Lung (tissue), 12 donors: ENCODE results near the gene SPHK2. TPM values are rescaled to one million over a fixed set of nuclear protein-coding genes. Genes with fewer than 3 reads are reported as not detected.

Experiments
- ATAC-seq: fragments of 200-7000 bp; cut with Tn5 transposase; one replicate; pipeline ENCODE4 v1.9.1; 2020; ENCODE audit warnings: moderate number of reproducible peaks; ENCODE audit not compliant: insufficient read depth, low FRiP score
- DNase-seq, 3 donors: peaks; one replicate each; pipeline ENCODE4 v3.0.0-alpha.2; 2013 to 2017
- H3K27ac ChIP-seq, 2 donors: one replicate each; pipeline ENCODE4 v1.5.1; 2013; ENCODE audit warnings: mild to moderate bottlenecking in 2 of 2, moderate library complexity in 2 of 2, control low read depth in 1 of 2, inconsistent platforms in 1 of 2, low read depth in 1 of 2, low read length in 1 of 2
- H3K27me3 ChIP-seq, 3 donors: one replicate each; pipeline ENCODE4 v1.5.1; 2013; ENCODE audit warnings: low read length in 2 of 3; ENCODE audit not compliant: control insufficient read depth in 3 of 3, insufficient read depth in 3 of 3
- H3K36me3 ChIP-seq, 4 donors: one replicate each; pipeline ENCODE4 v1.5.1; 2013; ENCODE audit warnings: low read length in 4 of 4, mild to moderate bottlenecking in 1 of 4, moderate library complexity in 1 of 4; ENCODE audit not compliant: control insufficient read depth in 4 of 4, insufficient read depth in 4 of 4
- H3K4me1 ChIP-seq, 5 donors: one replicate each; pipeline ENCODE4 v1.5.1; 2013; ENCODE audit warnings: low read length in 5 of 5, mild to moderate bottlenecking in 2 of 5, moderate library complexity in 1 of 5; ENCODE audit not compliant: control insufficient read depth in 5 of 5, insufficient read depth in 5 of 5
- H3K4me3 ChIP-seq: one replicate; pipeline ENCODE4 v1.5.1; 2013; ENCODE audit warnings: mild to moderate bottlenecking, control low read depth, moderate library complexity
- H3K9ac ChIP-seq, 2 donors: one replicate each; pipeline ENCODE4 v1.5.1; 2013; ENCODE audit warnings: low read length in 2 of 2, control low read depth in 1 of 2; ENCODE audit not compliant: insufficient read depth in 1 of 2
- H3K9me3 ChIP-seq, 4 donors: one replicate each; pipeline ENCODE4 v1.5.1; 2013; ENCODE audit warnings: low read length in 3 of 4, mild to moderate bottlenecking in 1 of 4, moderate library complexity in 1 of 4; ENCODE audit not compliant: control insufficient read depth in 4 of 4, insufficient read depth in 3 of 4
- CTCF ChIP-seq: IDR thresholded peaks from 2 replicates; pipeline ENCODE4 v1.5.1; 2012; ENCODE audit warnings: mild to moderate bottlenecking; ENCODE audit errors: control extremely low read depth, extremely low read depth
- WGBS, 2 donors: extraction: QIAGEN DNeasy Blood & Tissue Kit; methylation state at CpG; one replicate each; pipeline ENCODE4 v1.1.7; 2013; 5-methylcytosine and 5-hydroxymethylcytosine counted together
- polyA plus RNA-seq, 2 donors: library from polyadenylated mRNA; stranded (reverse); fragments of 200-250 nt; gene quantifications; one replicate each; pipeline ENCODE4 v1.2.1, GENCODE V29; 2013
- total RNA-seq, 2 donors: library from RNA; depleted of rRNA in 1 of 2; stranded (reverse); fragments of >200 nt in 1 of 2; gene quantifications; one replicate each; pipeline ENCODE4 v1.2.1, GENCODE V29; 2014 to 2021
- donor health status: control.
- donor health status: control.
- donor health status: Bipolar disorder and iron deficiency.
- donor health status: healthy.
- donor health status: DM: yes; HTN: yes; CAD: no.

Gene SPHK2
- total and polyA plus RNA-seq, 4 donors: 10.3 to 35.3 (median 19.0) TPM

- TF ChIP-seq CTCF: no peak
- WGBS, 2 donors: 74 to 79% methylated on average over 22 of the region's 22 CpGs
- Histone ChIP-seq H3K9me3 (no peaks in the 10 kb centered on the region), H3K27me3 (no peaks in the 10 kb centered on the region), H3K27ac (peak overlapping the region; percentile 35 to 82), H3K36me3 (peaks cover 0 to 6% (median 2%) of the 10 kb centered on the region in 4 donors), H3K4me3 (no peak overlapping the region), H3K9ac (no peak overlapping the region), H3K4me1 (peaks cover 3 to 43% (median 14%) of the 10 kb centered on the region in 5 donors)
- DNase-seq (no peak), ATAC-seq (no peak)
Observed at GRCh38 chr19:48633148-48634035, 14.1 kb downstream of the SPHK2 start.

- no peaks in the 10 kb centered on the region for H3K27me3 ChIP-seq
- H3K4me1 ChIP-seq: peaks cover 3 to 48% (median 17%) of the 10 kb centered on the region in 5 donors
- 47 to 63% methylated on average over 7 of the region's 7 CpGs for WGBS, 2 donors
- H3K9ac ChIP-seq: no peak overlapping the region
- H3K9me3 ChIP-seq: no peaks in the 10 kb centered on the region
- H3K36me3 ChIP-seq: peaks cover 0 to 6% (median 1%) of the 10 kb centered on the region in 4 donors
- DNase-seq (no peak), ATAC-seq (no peak)
- no peak overlapping the region for H3K4me3 ChIP-seq
- H3K27ac ChIP-seq: peak overlapping the region; percentile 66 to 82
- TF ChIP-seq CTCF: no peak
Observed at GRCh38 chr19:48634036-48634342, 14.7 kb downstream of the SPHK2 start.

- peaks cover 2 to 48% (median 15%) of the 10 kb centered on the region in 5 donors for H3K4me1 ChIP-seq
- DNase-seq (peak; percentile 91 to 96 (median 93)), ATAC-seq (peak; percentile 29)
- H3K9me3 ChIP-seq: no peaks in the 10 kb centered on the region
- no peak overlapping the region for H3K9ac ChIP-seq
- peaks cover 0 to 4% (median 0%) of the 10 kb centered on the region in 3 donors for H3K27me3 ChIP-seq
- H3K4me3 ChIP-seq: no peak overlapping the region
- TF ChIP-seq CTCF: no peak
- H3K27ac ChIP-seq: peak overlapping the region; percentile 72 to 94
- 4% methylated on average over 37 of the region's 37 CpGs for WGBS, 2 donors
- peaks cover 0 to 6% (median 0%) of the 10 kb centered on the region in 4 donors for H3K36me3 ChIP-seq
Observed at GRCh38 chr19:48634424-48635262, 15.3 kb downstream of the SPHK2 start.
